Measurements from ENCODE around the gene SORCS2.

GRCh38 chr4:7212921-7213320 lies 20.6 kb downstream of the SORCS2 start:
- TF ChIP-seq CTCF (IDR thresholded peaks at IDR 0.05) (no peak), POLR2A (IDR thresholded peaks at IDR 0.05) (no peak)

All from prostate gland (tissue), 2 donors.